Right renal pelvis (tissue), 4 donors: ENCODE data around the gene MYO18A. TPM values are rescaled to one million over a fixed set of nuclear protein-coding genes. Genes with fewer than 3 reads are reported as not detected.
A peak's percentile ranks its signal among the peaks of the same experiment; 100 is the strongest.

Experiments used
- DNase-seq, 4 donors: peaks; one replicate each; pipeline ENCODE4 v3.0.0-alpha.2; 2013; ENCODE audit warnings: low read depth in 4 of 4, low spot score in 3 of 4, missing footprints in 1 of 4
- polyA plus RNA-seq, 4 donors: library from polyadenylated mRNA; unstranded; fragments of 120-200 nt; gene quantifications; one replicate each; pipeline ENCODE4 v1.2.1, GENCODE V29; 2013; ENCODE audit not compliant: insufficient read length in 4 of 4

MYO18A gene
- polyA plus RNA-seq, 4 donors, result 34.0 to 38.0 (median 35.9) TPM

- no peak for DNase-seq
Observed at GRCh38 chr17:29086628-29087332, 93.4 kb downstream of the MYO18A start.

GRCh38 chr17:29085223-29085622 is 95.0 kb downstream of the MYO18A start:
- no peak for DNase-seq

- peak; percentile 43 to 62 (median 55) for DNase-seq
Observed at GRCh38 chr17:29084541-29085146, 95.6 kb downstream of the MYO18A start.

DNA sequence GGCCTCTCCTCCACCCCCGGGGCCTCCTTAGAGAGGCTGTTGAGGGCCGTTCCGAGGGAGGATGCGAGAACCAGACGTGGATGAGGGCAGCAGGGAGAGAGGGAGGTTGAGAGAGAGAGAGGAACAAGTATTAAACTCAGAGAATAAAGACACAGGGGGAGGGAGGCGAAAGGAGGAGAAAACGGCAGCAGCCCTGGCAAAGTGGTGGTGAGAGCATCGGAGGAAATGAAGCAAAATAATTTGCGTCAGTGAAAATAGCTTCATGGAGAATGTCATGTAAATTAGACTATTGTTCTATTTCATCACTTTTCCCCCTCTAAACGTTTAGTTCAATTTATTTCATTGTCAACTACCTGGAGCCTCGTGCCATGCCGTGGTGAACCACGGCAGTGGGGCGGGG is 99.2 kb downstream of the MYO18A start:
- no peak for DNase-seq

- DNase-seq, result no peak
Observed at GRCh38 chr17:29080323-29080722, 99.9 kb downstream of the MYO18A start.

DNA sequence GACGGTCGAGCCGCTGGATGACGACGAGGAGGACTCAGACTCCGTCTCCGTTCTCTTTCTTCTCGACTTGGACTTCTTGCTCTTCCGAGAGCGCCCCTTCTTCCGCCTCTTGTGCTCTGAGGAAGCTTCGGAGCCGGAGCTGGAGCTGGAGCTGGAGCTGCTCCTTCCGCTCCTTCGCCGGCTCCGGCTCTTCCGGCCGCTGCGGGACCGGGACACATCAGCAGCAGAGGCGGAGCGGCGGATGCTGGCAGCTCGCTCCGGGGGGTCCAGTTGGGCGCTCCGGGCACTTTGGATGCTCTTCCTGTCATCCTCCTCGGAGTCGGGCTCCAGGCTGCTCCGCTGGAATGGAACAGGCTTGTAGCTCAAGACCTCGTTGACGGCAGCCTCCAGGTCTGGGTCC is 100.3 kb downstream of the MYO18A start:
- DNase-seq, result no peak

GRCh38 chr17:29079433-29079832 is 100.8 kb downstream of the MYO18A start:
- DNase-seq, result no peak

- no peak for DNase-seq
Observed at GRCh38 chr17:29078183-29079045, 101.8 kb downstream of the MYO18A start.

GRCh38 chr17:29077320-29077719 is 102.9 kb downstream of the MYO18A start:
- DNase-seq, result no peak

DNA sequence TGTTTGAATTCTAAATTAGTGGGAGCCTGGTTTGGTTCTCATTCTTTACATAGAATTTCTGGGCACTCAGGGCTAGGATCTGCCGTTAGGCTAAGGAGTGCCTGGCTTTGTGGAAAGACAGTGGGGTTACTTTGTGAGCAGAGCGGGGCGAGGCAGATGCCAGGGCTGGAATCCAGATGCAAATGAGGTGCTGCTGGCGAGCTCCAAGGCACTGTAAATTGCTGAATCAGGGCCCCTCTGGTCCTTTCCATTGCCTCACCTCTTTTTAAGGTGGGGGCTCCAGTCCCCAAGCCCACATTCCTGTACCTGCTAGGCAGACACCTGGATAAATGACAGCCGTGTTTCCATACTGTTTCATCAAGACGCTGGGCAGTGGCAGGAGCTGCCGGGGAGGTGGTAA is 103.5 kb downstream of the MYO18A start:
- no peak for DNase-seq

DNA sequence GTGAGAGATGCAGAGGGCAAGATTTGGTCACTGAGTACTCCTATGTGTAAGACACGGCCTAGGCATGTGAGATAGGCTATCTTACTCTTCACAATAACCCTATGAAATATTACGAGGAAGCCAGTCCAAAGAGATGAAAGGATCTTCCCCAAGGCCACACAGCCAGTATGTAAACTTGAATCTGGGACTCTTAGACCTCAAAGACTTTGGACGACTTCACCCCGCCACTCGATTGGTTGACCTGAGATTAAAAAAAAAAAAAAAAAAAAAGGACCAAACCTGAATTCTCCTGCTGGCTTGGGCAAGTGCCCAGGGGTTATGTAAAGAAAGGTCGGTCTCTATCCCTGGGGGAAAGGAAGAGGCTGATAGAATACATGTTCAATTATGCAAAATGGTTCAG is 104.1 kb downstream of the MYO18A start:
- DNase-seq, result no peak

- DNase-seq, result no peak
Observed at GRCh38 chr17:29074488-29074887, 105.7 kb downstream of the MYO18A start.

DNA sequence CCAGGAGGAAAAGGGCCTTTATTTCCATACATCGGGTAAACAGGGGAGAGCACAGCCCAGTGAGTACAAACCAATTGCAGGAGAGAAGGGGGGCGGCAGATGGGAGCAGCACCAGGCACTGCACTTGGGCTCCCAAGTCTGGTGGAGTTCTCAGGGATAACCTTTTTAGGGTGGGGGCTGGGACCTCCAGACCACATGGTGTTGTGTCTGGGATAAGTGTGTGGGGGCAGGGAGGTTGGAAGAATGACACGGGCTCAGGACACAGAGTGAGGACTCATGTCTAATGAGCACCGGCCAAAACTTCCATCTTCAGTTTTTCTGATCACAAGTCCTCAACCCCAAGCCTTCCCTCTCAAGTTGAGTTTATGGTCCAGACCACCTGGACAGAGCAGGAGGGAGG is 106.7 kb downstream of the MYO18A start:
- DNase-seq, result no peak

- DNase-seq, result no peak
Observed at GRCh38 chr17:29073045-29073444, 107.2 kb downstream of the MYO18A start.

- DNase-seq, result no peak
Observed at GRCh38 chr17:29071303-29071702, 108.9 kb downstream of the MYO18A start.

DNA sequence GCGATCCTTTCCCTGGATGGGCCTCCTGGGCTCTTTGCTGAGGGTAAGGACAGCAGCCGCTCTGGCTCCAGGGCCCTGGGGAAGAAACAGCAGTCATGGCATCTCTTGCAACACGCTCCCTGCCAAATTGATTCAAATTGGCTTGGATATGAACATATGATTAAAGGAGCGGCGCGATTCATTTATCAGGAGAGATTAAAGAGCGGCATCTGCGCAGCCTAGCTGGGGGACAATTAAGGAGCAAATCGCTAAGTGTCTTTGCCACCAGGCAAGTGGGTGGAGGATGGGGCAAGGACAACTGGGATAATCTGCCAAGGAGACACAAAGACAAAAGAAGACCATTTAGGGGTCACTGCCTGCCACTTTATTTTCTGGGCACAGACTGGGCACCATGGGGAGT is 109.4 kb downstream of the MYO18A start:
- no peak for DNase-seq

DNA sequence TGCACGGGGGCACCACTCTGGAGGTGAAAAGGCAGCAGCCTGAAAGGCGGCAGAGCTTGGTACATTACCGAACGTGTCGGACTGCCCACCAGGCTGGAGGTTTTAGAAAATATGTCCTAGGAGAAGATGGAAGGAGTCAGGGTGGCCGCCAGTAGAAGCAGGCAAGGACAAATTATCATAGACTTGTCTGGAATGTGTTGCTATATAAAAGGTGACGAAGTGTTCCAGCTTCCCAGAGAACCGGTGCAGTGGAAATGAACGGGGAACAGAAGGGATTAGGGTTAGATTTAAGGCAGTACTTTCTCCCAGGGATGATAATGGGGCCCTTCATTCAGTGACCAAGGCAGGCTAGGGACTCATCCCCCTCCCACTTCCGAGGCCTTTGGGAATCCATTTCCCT is 109.9 kb downstream of the MYO18A start:
- DNase-seq, result no peak

- no peak for DNase-seq
Observed at GRCh38 chr17:29069526-29070041, 110.6 kb downstream of the MYO18A start.

GRCh38 chr17:29068818-29069217 is 111.4 kb downstream of the MYO18A start:
- no peak for DNase-seq

GRCh38 chr17:29066606-29067005 is 113.6 kb downstream of the MYO18A start:
- no peak for DNase-seq

- DNase-seq, result no peak
Observed at GRCh38 chr17:29066047-29066446, 114.2 kb downstream of the MYO18A start.
